Measurements from ENCODE around the gene NRG2.

Gene NRG2

GRCh38 chr5:139852696-139853095 is 190.4 kb downstream of the NRG2 start:
- no peak for FAIRE-seq

DNA sequence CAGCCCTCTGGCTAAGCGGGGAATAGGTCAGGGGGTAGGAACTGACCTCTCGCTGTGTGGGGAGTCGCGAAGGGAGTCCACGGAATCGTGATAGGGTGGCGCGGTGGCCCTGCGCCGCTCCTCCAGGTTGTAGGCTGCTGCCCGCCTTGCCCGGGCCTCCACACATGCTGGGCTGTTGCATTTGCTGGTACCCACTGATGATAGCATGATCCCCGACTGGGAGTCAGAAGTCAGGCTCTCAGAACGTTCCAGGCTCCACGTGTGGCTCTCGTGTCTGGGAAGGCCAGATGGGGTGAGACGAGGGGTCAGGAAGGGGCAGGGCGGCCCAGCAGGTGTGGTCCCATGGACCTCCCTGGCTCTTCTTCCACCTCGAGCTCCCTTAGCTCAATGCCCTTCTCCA is 191.5 kb downstream of the NRG2 start:
- FAIRE-seq: no peak

DNA sequence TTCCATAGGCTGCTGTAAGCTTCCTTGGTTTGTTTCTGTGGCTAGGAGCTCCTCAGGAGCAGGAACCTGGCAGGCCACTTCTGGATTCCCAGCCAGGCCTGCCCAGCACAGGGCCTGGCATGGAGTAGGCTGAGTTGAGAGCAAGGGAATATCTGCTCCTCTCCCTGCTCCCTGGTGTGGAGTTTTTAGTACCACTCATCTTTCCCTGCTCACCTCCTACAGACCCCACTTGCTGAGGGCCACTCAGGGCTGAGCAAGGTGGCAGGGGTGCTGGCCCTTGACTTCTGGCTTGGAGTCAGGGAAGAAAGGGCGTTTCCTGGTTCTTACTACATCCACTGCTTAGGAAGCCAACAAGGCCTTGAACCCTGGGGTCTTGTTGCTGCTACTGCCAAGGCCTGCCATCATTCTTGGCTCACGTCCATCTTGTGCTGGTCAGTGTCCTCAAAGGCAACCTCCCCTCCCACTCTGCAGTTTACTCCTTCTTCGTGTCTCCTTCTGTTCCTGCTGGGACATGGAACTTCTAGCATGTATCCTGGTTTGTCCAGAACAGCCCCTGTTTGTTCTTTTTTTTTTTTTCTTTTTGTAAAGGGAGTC is 192.6 kb downstream of the NRG2 start:
- FAIRE-seq: no peak

- no peak for FAIRE-seq
Observed at GRCh38 chr5:139849942-139850341, 193.2 kb downstream of the NRG2 start.

DNA sequence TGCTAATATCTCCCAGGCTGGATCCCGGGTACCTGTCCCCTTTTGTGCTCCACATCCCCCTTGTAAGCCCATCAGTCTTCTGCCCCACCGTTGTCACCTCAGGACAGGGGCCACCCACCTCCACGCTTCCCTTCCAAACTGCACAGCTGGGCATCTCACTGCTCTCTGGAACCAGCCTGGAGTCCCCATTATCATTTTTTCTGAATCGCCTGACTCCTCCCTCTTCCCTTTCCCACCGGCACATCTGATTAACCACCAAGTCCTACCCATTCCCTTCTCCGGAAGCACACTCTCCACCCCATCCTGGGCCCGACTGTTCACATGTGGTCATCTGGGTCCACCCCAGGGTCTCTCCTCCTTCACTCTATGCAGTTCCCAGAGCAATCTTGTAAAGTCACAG is 193.6 kb downstream of the NRG2 start:
- no peak for FAIRE-seq

DNA sequence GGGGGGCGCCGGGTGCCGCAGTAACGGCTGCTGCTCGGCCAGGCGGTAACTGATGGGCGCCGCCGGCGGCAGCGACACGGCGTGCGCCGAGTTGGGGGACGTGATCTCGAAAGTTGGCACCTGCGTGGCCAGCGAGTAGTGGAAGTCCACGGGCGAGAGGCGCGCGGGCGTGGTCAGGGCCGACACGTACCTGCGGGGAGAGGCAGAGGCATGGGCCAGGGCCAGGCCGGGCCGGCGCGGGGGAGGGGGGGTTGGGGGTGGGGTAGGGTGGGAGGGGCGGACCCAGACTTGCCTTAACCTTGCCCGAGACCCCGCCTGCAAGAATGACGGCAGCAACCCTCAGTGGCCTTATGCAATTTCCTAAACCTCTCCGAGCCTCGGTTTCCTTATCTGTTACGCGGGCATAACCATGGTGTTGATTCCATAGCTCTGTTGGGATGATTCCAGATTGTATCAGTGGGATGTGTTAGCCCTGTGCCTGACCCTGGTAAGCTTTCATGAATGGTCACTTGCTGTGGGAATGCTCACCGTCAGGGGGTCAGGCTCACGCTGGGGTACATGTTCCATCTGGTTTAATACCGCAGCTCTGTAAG is 194.5 kb downstream of the NRG2 start:
- FAIRE-seq: no peak

- FAIRE-seq: no peak
Observed at GRCh38 chr5:139847790-139848507, 195.2 kb downstream of the NRG2 start.

- FAIRE-seq: no peak
Observed at GRCh38 chr5:139847091-139847490, 196.0 kb downstream of the NRG2 start.

GRCh38 chr5:139845846-139846681 is 197.0 kb downstream of the NRG2 start:
- no peak for FAIRE-seq

- FAIRE-seq: peak; percentile 85
Observed at GRCh38 chr5:139844472-139845145, 198.5 kb downstream of the NRG2 start.

DNA sequence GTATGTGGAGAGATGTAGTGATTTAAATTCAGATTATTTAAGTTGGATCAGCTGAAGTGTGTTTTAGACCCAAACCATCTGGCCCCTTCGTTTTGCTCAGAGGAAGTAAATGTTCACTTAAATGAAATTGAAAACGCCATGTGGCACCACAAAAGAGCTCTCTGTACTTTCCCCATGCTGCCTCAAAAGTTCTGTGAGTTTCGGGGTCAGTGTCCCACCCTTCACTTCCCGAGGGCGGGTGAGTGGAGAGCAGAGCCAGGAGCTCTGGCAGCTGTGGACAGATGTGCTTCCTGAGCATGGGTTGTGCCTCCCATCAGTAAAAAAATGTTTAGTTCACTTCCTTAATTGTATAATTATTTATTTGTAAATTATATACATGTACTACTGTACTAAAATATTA is 199.1 kb downstream of the NRG2 start:
- no peak for FAIRE-seq

DNA sequence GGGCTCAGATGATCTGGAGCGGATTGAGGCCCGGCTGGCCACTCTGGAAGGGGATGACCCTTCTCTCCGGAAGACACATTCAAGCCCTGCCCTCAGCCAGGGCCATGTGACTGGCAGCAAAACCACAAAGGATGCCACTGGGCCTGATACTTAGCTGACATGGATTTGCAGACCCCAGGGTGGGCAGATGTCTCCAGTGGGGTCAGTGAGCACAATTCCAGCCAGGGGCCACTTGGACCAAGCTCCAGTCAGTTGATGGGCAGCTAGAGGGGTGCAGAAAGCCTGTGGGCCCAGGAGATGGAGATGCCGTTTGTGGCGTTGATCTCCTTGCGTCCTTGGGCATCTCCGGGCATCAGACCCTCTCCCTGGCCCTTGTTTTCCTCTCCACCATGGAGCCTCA is 200.8 kb downstream of the NRG2 start:
- no peak for FAIRE-seq

GRCh38 chr5:139841549-139841948 is 201.6 kb downstream of the NRG2 start:
- FAIRE-seq: no peak

DNA sequence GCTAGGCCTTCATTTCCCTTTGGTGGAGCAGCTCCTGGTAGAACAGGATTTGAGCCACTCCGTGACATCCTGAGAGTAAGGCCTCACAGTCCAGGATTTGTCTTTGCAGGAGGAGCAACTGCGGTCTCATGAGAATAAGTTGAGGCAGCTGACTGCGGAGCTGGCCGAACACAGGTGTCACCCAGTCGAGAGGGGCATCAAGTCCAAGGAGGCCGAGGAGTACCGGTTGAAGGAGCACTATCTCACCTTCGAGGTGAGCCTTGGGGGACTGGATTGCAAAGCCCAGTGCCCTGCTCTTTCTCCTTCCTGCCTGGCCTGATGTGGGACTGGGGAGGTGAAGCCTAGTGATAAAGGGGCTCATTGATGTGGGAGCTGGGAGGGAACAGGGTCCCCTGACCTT is 203.2 kb downstream of the NRG2 start:
- no peak for FAIRE-seq

DNA sequence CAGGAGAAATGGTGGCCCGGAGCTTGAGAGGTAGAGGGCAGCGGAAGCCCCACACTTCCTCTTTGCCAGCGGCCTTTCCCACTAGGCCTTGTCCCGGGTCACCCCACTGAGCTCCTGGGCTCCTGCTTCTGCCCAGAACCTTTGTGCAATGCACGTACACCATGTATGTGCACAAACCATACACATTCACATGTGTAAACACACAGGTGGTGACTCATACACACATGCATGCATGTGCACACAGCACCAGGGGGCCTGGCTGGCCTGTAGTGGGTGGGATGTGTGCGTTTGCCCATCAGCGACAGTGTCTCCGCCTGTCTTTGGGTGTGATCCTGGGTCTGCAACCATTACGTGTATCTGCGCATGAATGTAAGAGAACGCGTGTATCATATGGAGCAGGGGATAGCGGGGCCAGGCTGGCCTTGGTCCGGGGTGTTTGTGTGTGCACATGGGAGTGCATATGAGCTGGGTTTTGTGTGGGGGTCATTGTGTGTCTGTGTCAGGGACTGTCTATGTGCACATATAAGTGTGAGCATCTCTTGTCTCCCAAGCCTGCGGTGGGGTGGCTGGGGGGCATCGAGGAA is 203.8 kb downstream of the NRG2 start:
- FAIRE-seq: no peak

DNA sequence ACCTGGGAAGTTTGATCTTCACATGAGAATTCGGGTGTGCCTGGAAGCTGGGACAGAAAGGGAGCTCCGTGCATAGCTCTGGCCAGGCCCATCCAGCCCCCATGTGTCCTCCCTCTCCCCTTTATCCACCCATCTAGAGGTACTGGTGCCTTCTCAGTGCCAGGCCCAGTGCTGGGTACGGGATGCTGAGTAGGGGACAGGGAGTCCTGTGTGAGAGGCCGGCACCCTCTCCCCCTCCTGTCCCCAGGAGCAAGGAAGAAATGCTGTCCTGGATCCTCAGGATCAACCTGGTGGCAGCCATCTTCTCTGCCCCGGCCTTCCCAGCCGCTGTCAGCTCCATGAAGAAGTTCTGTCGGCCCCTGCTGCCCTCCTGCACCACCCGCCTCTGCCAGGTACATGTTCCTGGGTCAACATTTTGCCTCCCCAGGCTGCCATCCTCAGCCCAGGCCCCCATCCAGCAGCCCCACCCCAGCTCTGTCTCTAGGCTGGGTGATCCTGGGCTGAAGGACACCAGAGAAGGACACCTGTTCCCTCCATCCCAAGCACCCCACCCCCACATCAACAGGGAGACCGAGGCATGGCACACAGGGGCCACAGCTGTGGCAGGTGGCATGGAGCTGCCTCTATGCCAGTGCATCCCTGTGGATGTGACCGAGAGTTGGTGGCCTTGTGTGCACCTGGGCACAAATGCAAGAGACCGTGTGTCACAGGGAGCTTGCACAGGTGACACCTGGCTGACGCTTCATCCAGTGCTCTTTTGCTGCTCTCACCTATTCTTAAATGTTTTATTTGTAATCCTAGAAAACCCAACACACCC is 204.5 kb downstream of the NRG2 start:
- no peak for FAIRE-seq

- FAIRE-seq: no peak
Observed at GRCh38 chr5:139837711-139838380, 205.3 kb downstream of the NRG2 start.

DNA sequence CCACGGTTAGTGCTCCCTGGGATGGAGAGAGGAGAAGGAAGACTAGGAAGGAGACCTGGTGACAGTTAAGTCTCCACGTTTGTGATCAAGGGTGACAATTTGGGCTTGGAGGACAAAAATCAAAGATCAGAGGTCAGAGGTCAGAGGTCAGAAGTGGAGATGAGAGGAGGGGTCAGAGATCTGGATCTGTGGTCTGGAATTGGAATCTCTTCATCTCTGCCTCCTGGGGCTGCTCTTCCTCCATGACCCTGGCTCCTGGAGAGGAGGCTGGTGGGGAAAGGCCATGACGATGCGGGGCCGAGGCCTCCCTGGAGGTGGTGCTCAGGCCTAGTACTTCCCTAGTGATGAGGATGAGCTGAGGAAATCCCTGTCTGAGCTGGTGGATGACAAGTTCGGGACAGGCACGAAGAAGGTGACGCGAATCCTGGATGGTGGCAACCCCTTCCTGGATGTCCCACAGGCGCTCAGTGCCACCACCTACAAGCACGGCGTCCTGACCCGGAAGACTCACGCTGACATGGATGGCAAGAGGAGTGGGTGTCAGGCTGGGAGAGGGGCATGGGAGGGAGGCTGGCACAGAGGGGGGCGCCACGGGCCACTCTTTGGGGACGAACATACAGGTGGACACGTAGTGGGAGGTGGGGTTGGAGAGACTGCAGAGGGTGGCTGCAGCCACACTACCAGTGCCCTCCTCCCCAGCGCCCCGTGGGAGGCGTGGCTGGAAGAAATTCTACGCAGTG is 206.5 kb downstream of the NRG2 start:
- FAIRE-seq: no peak

DNA sequence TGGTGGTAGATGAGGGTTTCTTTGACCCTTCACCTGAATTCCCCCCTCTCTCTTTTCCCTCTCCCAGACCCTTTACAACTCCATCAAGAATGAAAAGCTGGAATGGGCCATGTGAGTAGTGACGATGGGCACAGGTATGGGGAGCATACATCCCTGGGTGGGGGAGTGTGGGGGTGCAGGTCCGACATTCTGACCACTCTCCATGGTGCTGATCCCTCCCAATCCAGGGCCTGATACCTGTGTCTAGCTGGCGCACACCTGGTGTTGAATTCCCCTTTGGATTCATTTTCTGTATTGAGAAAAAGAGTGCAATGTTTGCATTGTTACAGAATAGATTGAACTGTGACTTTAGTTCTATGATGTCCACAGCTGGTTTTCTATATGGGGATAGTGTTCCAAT is 207.4 kb downstream of the NRG2 start:
- FAIRE-seq: no peak

DNA sequence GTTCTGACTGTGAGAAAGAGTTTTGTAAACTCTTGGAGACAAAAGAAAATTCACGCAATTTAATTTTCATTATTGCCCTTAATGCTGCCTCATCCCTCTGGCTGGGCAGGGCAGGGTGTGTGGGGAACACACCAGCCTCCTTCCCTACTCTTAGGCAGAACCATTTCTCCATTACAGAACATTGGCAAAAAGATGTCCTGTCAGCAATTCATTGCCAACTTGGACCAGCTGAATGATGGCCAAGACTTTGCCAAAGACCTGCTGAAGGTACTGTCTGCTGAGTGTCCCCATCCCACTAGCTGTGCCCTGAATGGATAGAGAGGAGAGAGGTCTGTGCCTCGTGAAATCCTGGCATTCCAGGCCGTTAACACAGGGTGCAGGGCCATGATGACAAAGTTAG is 209.6 kb downstream of the NRG2 start:
- FAIRE-seq: no peak
